GM12878 (cell line): ENCODE data around the gene TSC2.

ENCODE experiments used
- CTCF ChIP-seq, 3 experiments: IDR thresholded peaks in 2 of 3; conservative IDR thresholded peaks in 1 of 3; 2 replicates each; pipeline ENCODE4 v1.5.1; 2011; ENCODE audit warnings: low read depth in 3 of 3, low read length in 3 of 3, mild to moderate bottlenecking in 3 of 3, control low read depth in 2 of 3, moderate library complexity in 2 of 3, inconsistent platforms in 1 of 3, mixed read lengths in 1 of 3; ENCODE audit not compliant: control insufficient read depth in 2 of 3, insufficient read depth in 1 of 3; ENCODE audit errors: extremely low read depth in 1 of 3
- HCFC1 ChIP-seq: fragments of 150-350 bp; IDR thresholded peaks from 2 replicates; pipeline ENCODE4 v1.6.1; 2014; ENCODE audit warnings: low read length

GRCh38 chr16:2082983-2083364, 35.2 kb downstream of the TSC2 start:
- TF ChIP-seq CTCF (IDR thresholded peaks at IDR 0.05 in 2 of 3, conservative IDR thresholded peaks at IDR 0.05 in 1 of 3; ENCODE audit: control insufficient read depth in 2 of 3, extremely low read depth in 1 of 3, insufficient read depth in 1 of 3, low read depth in 3 of 3, low read length in 3 of 3) (no peak), HCFC1 (no peak)
